HEK293T (cell line): ENCODE results near the gene C1orf167.

Source experiments
- ARNT ChIP-seq: fragments of 450-650 bp; IDR thresholded peaks from 2 replicates; pipeline ENCODE4 v1.6.1; 2017; ENCODE audit warnings: mild to moderate bottlenecking
- ELF4 ChIP-seq: fragments of 450-650 bp; IDR thresholded peaks from 2 replicates; pipeline ENCODE4 v1.6.1; 2017; ENCODE audit warnings: antibody characterized with exemption
- FOXK2 ChIP-seq: fragments of 450-650 bp; IDR thresholded peaks from 2 replicates; pipeline ENCODE4 v1.6.1; 2016; ENCODE audit warnings: mild to moderate bottlenecking
- FOXM1 ChIP-seq: fragments of 450-650 bp; IDR thresholded peaks from 2 replicates; pipeline ENCODE4 v1.6.1; 2017; ENCODE audit warnings: mild to moderate bottlenecking, borderline replicate concordance
- LEF1 ChIP-seq: fragments of 450-650 bp; IDR thresholded peaks from 2 replicates; pipeline ENCODE4 v1.6.1; 2017; ENCODE audit warnings: mild to moderate bottlenecking, borderline replicate concordance
- SUZ12 ChIP-seq: fragments of 450-650 bp; IDR thresholded peaks from 2 replicates; pipeline ENCODE4 v1.6.1; 2016; ENCODE audit warnings: mild to moderate bottlenecking
- ZNF384 ChIP-seq: fragments of 450-650 bp; IDR thresholded peaks from 2 replicates; pipeline ENCODE4 v1.6.1; 2016

- no peak for TF ChIP-seq ZNF384
- TF ChIP-seq SUZ12, result no peak
- TF ChIP-seq FOXM1, result no peak
- no peak for TF ChIP-seq ELF4
- TF ChIP-seq ARNT, result no peak
- TF ChIP-seq LEF1, result no peak
- no peak for TF ChIP-seq FOXK2
Measured at GRCh38 chr1:11822091-11822490, 60.1 kb downstream of the C1orf167 start.
